Measurements from ENCODE around the gene THYN1.

- TF ChIP-seq POLR2A (IDR thresholded peaks at IDR 0.05) (no peak), CTCF (IDR thresholded peaks at IDR 0.05) (no peak)
These were observed 36.3 kb downstream of the THYN1 start for GRCh38 chr11:134216816-134217215.

All from uterus (tissue), 2 donors.